ENCODE data around the gene CCDC136. TPM values are rescaled to one million over a fixed set of nuclear protein-coding genes. Genes with fewer than 3 reads are reported as not detected.

The CCDC136 gene
- total RNA-seq, 2 experiments from 2014 or later: 11.7 to 33.5 TPM

GRCh38 chr7:128827971-128828711 lies 36.4 kb downstream of the CCDC136 start:
- ChIA-PET POLR2A (no interaction called here), CTCF (ENCODE audit: unreplicated experiment) (no interaction called here)
- H2AFZ ChIP-seq (ENCODE audit: low read length): no peak overlapping the region

GRCh38 chr7:128829391-128830166 lies 37.8 kb downstream of the CCDC136 start:
- CTCF ChIA-PET (ENCODE audit: unreplicated experiment): no interaction called here
- H3K9me3 ChIP-seq (ENCODE audit: low read length): no peaks in the 10 kb centered on the region
- H3K4me1 ChIP-seq (ENCODE audit: insufficient read depth, low read length, poor library complexity, severe bottlenecking): peaks cover 14% of the 10 kb centered on the region
- no peaks in the 10 kb centered on the region for H4K20me1 ChIP-seq (ENCODE audit: insufficient read depth, low read length)
- intact Hi-C loops (cut with micrococcal nuclease; ENCODE audit: unreplicated experiment): no loop called here
- H3K79me2 ChIP-seq (ENCODE audit: insufficient read depth, low read depth, low read length): no peaks in the 10 kb centered on the region
- DNase-seq (ENCODE audit: low spot score): no peak
- H3K27ac ChIP-seq (ENCODE audit: low read depth, low read length, poor library complexity, severe bottlenecking): no peak overlapping the region
- no peak overlapping the region for H3K4me3 ChIP-seq (ENCODE audit: low read depth, low read length, poor library complexity, severe bottlenecking)
- H2AFZ ChIP-seq (ENCODE audit: low read length): no peak overlapping the region
- no peaks in the 10 kb centered on the region for H3K9me2 ChIP-seq (ENCODE audit: insufficient read depth, low read length)
- H3K36me3 ChIP-seq (ENCODE audit: insufficient read depth, low read length): no peaks in the 10 kb centered on the region
- no peak overlapping the region for H3K4me2 ChIP-seq (ENCODE audit: low read length)
- no TSS peak for BruUV-seq (replicated peaks)
- POLR2A ChIA-PET: no interaction called here
- TF ChIP-seq CTCF (conservative IDR thresholded peaks at IDR 0.05; ENCODE audit: low read length): no peak
- TF ChIP-seq EZH2phosphoT487 (IDR thresholded peaks at IDR 0.05; ENCODE audit: borderline replicate concordance, low read depth, low read length): no peak

More at GRCh38 chr7:128827971-128828711, 36.4 kb downstream of the CCDC136 start:
- DNase-seq (ENCODE audit: low spot score): no peak
- BruUV-seq (replicated peaks): no TSS peak
- intact Hi-C loops (cut with micrococcal nuclease; ENCODE audit: unreplicated experiment): no loop called here
- Histone ChIP-seq H3K79me2 (ENCODE audit: insufficient read depth, low read depth, low read length) (no peaks in the 10 kb centered on the region), H3K4me2 (ENCODE audit: low read length) (no peak overlapping the region), H3K4me1 (ENCODE audit: insufficient read depth, low read length, poor library complexity, severe bottlenecking) (peaks cover 14% of the 10 kb centered on the region), H3K9me3 (ENCODE audit: low read length) (no peaks in the 10 kb centered on the region), H3K4me3 (ENCODE audit: low read depth, low read length, poor library complexity, severe bottlenecking) (no peak overlapping the region), H3K27ac (ENCODE audit: low read depth, low read length, poor library complexity, severe bottlenecking) (no peak overlapping the region), H4K20me1 (ENCODE audit: insufficient read depth, low read length) (no peaks in the 10 kb centered on the region), H3K36me3 (ENCODE audit: insufficient read depth, low read length) (no peaks in the 10 kb centered on the region), H3K9me2 (ENCODE audit: insufficient read depth, low read length) (no peaks in the 10 kb centered on the region)
- TF ChIP-seq EZH2phosphoT487 (IDR thresholded peaks at IDR 0.05; ENCODE audit: borderline replicate concordance, low read depth, low read length) (no peak), CTCF (conservative IDR thresholded peaks at IDR 0.05; ENCODE audit: low read length) (no peak)

All from OCI-LY7 (cell line).